Endothelial cell of umbilical vein (primary cell): ENCODE results near the gene LUC7L2. TPM values are rescaled to one million over a fixed set of nuclear protein-coding genes. Genes with fewer than 3 reads are reported as not detected.

ENCODE experiments used
- BruUV-seq: library from RNA; stranded (reverse); fragments of 400-500 nt; replicated peaks from 2 replicates; lab custom pipeline; 2021; lab: Mats Ljungman, UMichigan
- CTCF ChIA-PET: fragments of 300-600, 350-600 bp; sonication (Branson Sonifier 250); formaldehyde crosslinking; loops from one replicate; lab custom pipeline; 2021; ENCODE audit warnings: antibody characterized with exemption, inconsistent platforms; lab: Charles Lee
- POLR2A ChIA-PET: fragments of 300-600, 350-600 bp; sonication (Branson Sonifier 250); formaldehyde crosslinking; loops from one replicate; lab custom pipeline; 2021; ENCODE audit warnings: antibody characterized with exemption, inconsistent platforms; lab: Charles Lee
- DNase-seq: peaks from one replicate; pipeline ENCODE4 v3.0.0-alpha.2; 2011; ENCODE audit warnings: low read depth, low spot score
- FAIRE-seq: peaks from 2 replicates; lab custom pipeline; 2011; peaks lifted over from hg19 to GRCh38; lab: Jason Lieb, UNC
- H2AFZ ChIP-seq: 2 replicates; pipeline ENCODE4 v1.6.0; 2012; ENCODE audit warnings: low read depth, low read length, control low read depth, inconsistent platforms
- H3K27ac ChIP-seq: 2 replicates; pipeline ENCODE4 v1.5.1; 2011; ENCODE audit warnings: low read depth, mild to moderate bottlenecking, control low read depth, low read length, moderate library complexity; ENCODE audit not compliant: insufficient read depth
- H3K27me3 ChIP-seq, 2 experiments: 2 replicates each; pipeline versions ENCODE4 v1.6.0 to v1.6.1; 2011; ENCODE audit warnings: low read length in 2 of 2, mixed read lengths in 1 of 2; ENCODE audit not compliant: control insufficient read depth in 2 of 2, insufficient read depth in 2 of 2
- H3K36me3 ChIP-seq, 2 experiments: 2 replicates in 1 of 2; 3 replicates in 1 of 2; pipeline ENCODE4 v1.5.1; 2011; ENCODE audit warnings: low read length in 2 of 2, mild to moderate bottlenecking in 1 of 2, moderate library complexity in 1 of 2; ENCODE audit not compliant: control insufficient read depth in 2 of 2, insufficient read depth in 2 of 2; ENCODE audit errors: extremely low read depth in 1 of 2
- H3K4me1 ChIP-seq: 3 replicates; pipeline ENCODE4 v1.5.1; 2011; ENCODE audit warnings: mild to moderate bottlenecking, low read length; ENCODE audit not compliant: control insufficient read depth, insufficient read depth; ENCODE audit errors: extremely low read depth
- H3K4me2 ChIP-seq: 2 replicates; pipeline ENCODE4 v1.6.1; 2011; ENCODE audit warnings: low read length, control low read depth, mixed read lengths; ENCODE audit not compliant: insufficient read depth
- H3K4me3 ChIP-seq, 3 experiments: fragments of 200-600 bp in 1 of 3; sonication (generic), shearing (Covaris generic) in 1 of 3; replicated peaks in 1 of 3; 2 replicates each; pipeline ENCODE4 v1.5.1; 2011 to 2016; ENCODE audit warnings: control low read depth in 3 of 3, low read length in 3 of 3, mild to moderate bottlenecking in 2 of 3, inconsistent platforms in 1 of 3, low read depth in 1 of 3, moderate library complexity in 1 of 3; ENCODE audit not compliant: insufficient read depth in 1 of 3
- H3K79me2 ChIP-seq: 2 replicates; pipeline ENCODE4 v1.6.0; 2012; ENCODE audit warnings: low read length, inconsistent platforms; ENCODE audit not compliant: control insufficient read depth, insufficient read depth
- H3K9ac ChIP-seq: replicated peaks from 2 replicates; pipeline ENCODE3; 2011; ENCODE audit warnings: low read length, control low read depth; ENCODE audit not compliant: insufficient read depth; ENCODE audit errors: extremely low read depth
- H3K9me1 ChIP-seq: replicated peaks from 3 replicates; pipeline ENCODE4 v1.6.0; 2011; ENCODE audit warnings: mild to moderate bottlenecking, low read length; ENCODE audit not compliant: control insufficient read depth, insufficient read depth; ENCODE audit errors: extremely low read depth
- H3K9me3 ChIP-seq: replicated peaks from 2 replicates; pipeline ENCODE4 v1.5.1; 2012; ENCODE audit warnings: low read length, inconsistent platforms; ENCODE audit not compliant: control insufficient read depth, insufficient read depth
- H4K20me1 ChIP-seq: replicated peaks from 2 replicates; pipeline ENCODE3; 2011; ENCODE audit warnings: mild to moderate bottlenecking, low read length; ENCODE audit not compliant: control insufficient read depth, insufficient read depth; ENCODE audit errors: extremely low read depth
- CTCF ChIP-seq, 2 donors: IDR thresholded peaks; 1 replicate in 1 of 2; 2 replicates in 1 of 2; pipeline ENCODE4 v1.5.1; 2011; ENCODE audit warnings: low read length in 2 of 2, mild to moderate bottlenecking in 2 of 2, moderate library complexity in 2 of 2, control low read depth in 1 of 2, inconsistent platforms in 1 of 2, low read depth in 1 of 2; ENCODE audit not compliant: insufficient read depth in 1 of 2; ENCODE audit errors: extremely low read depth in 1 of 2
- EZH2 ChIP-seq: IDR thresholded peaks from 2 replicates; pipeline ENCODE4 v1.6.1; 2012; ENCODE audit warnings: borderline replicate concordance, low read depth, mild to moderate bottlenecking, moderate library complexity, low read length, inconsistent platforms; ENCODE audit not compliant: severe bottlenecking
- FOS ChIP-seq: IDR thresholded peaks from 2 replicates; pipeline ENCODE4 v1.6.1; 2011; ENCODE audit warnings: mild to moderate bottlenecking, low read length, moderate library complexity, borderline replicate concordance; ENCODE audit not compliant: insufficient read depth
- GATA2 ChIP-seq: IDR thresholded peaks from 2 replicates; pipeline ENCODE4 v1.7.0; 2011; ENCODE audit warnings: low read depth, mild to moderate bottlenecking, moderate library complexity, mixed read lengths, low read length; ENCODE audit not compliant: insufficient read length, insufficient read depth
- JUN ChIP-seq: IDR thresholded peaks from 2 replicates; pipeline ENCODE4 v1.6.1; 2011; ENCODE audit warnings: borderline replicate concordance, low read depth; ENCODE audit not compliant: insufficient read length, insufficient read depth
- MYC ChIP-seq: IDR thresholded peaks from one replicate; pipeline ENCODE4 v1.6.1; 2011; ENCODE audit warnings: mild to moderate bottlenecking, low read depth, low read length
- POLR2A ChIP-seq: IDR thresholded peaks from 2 replicates; pipeline ENCODE4 v1.6.1; 2012; ENCODE audit warnings: low read depth, mild to moderate bottlenecking, control low read depth, low read length
- POLR2AphosphoS5 ChIP-seq: IDR thresholded peaks from 2 replicates; pipeline ENCODE4 v1.6.1; 2012; ENCODE audit warnings: low read depth, mild to moderate bottlenecking, control low read depth, low read length, moderate library complexity; ENCODE audit not compliant: insufficient read depth
- dilution Hi-C: fragments of 300-500 bp; cut with MboI; formaldehyde crosslinking; loops from one replicate; pipeline ENCODE4 v1.15.0; 2019; ENCODE audit warnings: low sequenced_read_pairs; ENCODE audit not compliant: extremely low pct_ligation_motif_present
- intact Hi-C: fragments of 100-400 bp; cut with micrococcal nuclease; formaldehyde crosslinking; loops from one replicate; pipeline ENCODE4 v1.10.0; 2022
- polyA plus RNA-seq, 4 experiments: library from polyadenylated mRNA; depleted of rRNA in 3 of 4; stranded (reverse) in 3 of 4; unstranded in 1 of 4; fragments of >200 nt; gene quantifications; 2 replicates each; pipeline versions ENCODE4 v1.2.1 to v1.2.3, GENCODE V29; 2011 to 2012; ENCODE audit warnings: missing spikeins in 1 of 4
- total RNA-seq: library from RNA; stranded (reverse); gene quantifications from 2 replicates; pipeline ENCODE4 v1.2.3, GENCODE V29; 2021
- TF ChIP-seq, protein P1 (sequence below): IDR thresholded peaks from 2 replicates; pipeline ENCODE4 v1.6.1; 2011; ENCODE audit not compliant: insufficient read depth, insufficient read length

LUC7L2 gene
- total and polyA plus RNA-seq, 2 donors (not counting 3 experiments of a cell fraction or from before 2014, with no cell fraction given), result 28.0 to 85.8 TPM

GRCh38 chr7:139387594-139387993, 27.9 kb downstream of the LUC7L2 start:
- TF ChIP-seq, protein P1, sequence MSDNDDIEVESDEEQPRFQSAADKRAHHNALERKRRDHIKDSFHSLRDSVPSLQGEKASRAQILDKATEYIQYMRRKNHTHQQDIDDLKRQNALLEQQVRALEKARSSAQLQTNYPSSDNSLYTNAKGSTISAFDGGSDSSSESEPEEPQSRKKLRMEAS, result no peak
- TF ChIP-seq GATA2 (no peak), MYC (no peak), FOS (no peak), JUN (no peak), POLR2AphosphoS5 (no peak), EZH2 (no peak), CTCF (IDR thresholded peaks at IDR 0.05; ENCODE audit: extremely low read depth in 1 of 2, insufficient read depth in 1 of 2, low read depth in 1 of 2, low read length in 2 of 2) (no peak), POLR2A (no peak)
- no peak for DNase-seq

More at GRCh38 chr7:139387594-139387993, 27.9 kb downstream of the LUC7L2 start:
- Histone ChIP-seq H3K4me2 (no peak overlapping the region), H4K20me1 (no peaks in the 10 kb centered on the region), H3K4me3 (no peak overlapping the region), H3K79me2 (peaks cover 63% of the 10 kb centered on the region), H3K4me1 (no peaks in the 10 kb centered on the region), H3K36me3 (peaks cover 0 to 5% of the 10 kb centered on the region in 2 experiments), H3K9me1 (no peaks in the 10 kb centered on the region), H3K27ac (no peak overlapping the region), H3K27me3 (no peaks in the 10 kb centered on the region), H3K9ac (no peak overlapping the region), H2AFZ (no peak overlapping the region), H3K9me3 (no peaks in the 10 kb centered on the region)
- ChIA-PET POLR2A (no interaction called here), CTCF (interaction anchor here (1.3 kb wide), 1 partner anchor 11 kb away, joined by 3 read pairs; no protein-coding TSS in a partner anchor)
- FAIRE-seq, result no peak
- intact Hi-C loops (no loop called here), dilution Hi-C loops (no loop called here)
- no TSS peak for BruUV-seq
